GM12891 (cell line): ENCODE results near the gene SCFD2.

Source experiments
- PAX5 ChIP-seq: IDR thresholded peaks from 2 replicates; pipeline ENCODE4 v1.6.1; 2011; ENCODE audit warnings: low read length, moderate library complexity, mild to moderate bottlenecking; ENCODE audit not compliant: insufficient read depth, severe bottlenecking
- POLR2A ChIP-seq: IDR thresholded peaks from 2 replicates; pipeline ENCODE4 v1.6.1; 2011; ENCODE audit warnings: low read depth, low read length, control low read depth
- POLR2AphosphoS5 ChIP-seq: IDR thresholded peaks from 2 replicates; pipeline ENCODE4 v1.6.1; 2011; ENCODE audit warnings: low read depth, low read length, control low read depth
- POU2F2 ChIP-seq: IDR thresholded peaks from 2 replicates; pipeline ENCODE4 v1.6.1; 2011; ENCODE audit warnings: low read depth, mild to moderate bottlenecking, control low read depth, low read length, moderate library complexity
- TAF1 ChIP-seq: IDR thresholded peaks from 2 replicates; pipeline ENCODE4 v1.6.1; 2011; ENCODE audit warnings: low read depth, low read length, control low read depth

DNA sequence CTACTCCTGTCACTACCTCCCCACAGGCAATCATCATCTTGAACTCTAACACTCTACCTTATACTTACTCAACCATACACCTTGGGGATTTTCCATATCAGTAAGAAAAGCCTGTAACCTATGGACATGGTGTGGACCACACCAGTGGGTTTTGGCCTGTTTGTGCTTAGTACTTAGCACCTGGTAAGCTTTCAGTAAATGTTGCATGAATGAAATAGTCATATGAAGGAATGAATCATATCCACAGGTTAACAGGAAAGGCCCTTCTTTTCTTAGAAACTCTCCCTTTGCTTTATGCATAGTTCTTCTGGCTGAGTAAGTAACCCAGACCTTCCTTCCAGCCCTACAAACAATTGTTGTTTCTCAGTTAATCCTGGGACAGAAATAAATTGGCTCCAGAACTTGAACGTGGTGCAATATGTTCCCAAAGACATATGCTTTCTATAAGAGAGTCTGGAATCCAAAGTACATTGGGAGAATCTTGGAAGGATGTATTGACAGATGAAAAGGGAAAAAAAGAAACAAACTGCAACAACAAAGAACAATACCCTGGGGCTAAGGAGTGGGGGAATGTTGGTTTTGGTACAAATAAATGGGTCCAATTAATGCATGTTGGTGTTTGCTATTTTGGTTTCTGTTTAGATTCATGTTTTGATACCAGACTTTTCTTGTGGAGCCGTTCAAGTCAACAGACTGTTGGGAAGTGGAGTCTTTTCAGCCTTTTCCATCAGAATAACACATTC, 475.9 kb downstream of the SCFD2 start:
- TF ChIP-seq TAF1 = no peak
- no peak for TF ChIP-seq POLR2A
- no peak for TF ChIP-seq POU2F2
- no peak for TF ChIP-seq POLR2AphosphoS5
- TF ChIP-seq PAX5 = no peak
